IMR-90 (cell line): Measurements from ENCODE around the gene KCTD16. TPM values are rescaled to one million over a fixed set of nuclear protein-coding genes. Genes with fewer than 3 reads are reported as not detected.
A peak's percentile ranks its signal among the peaks of the same experiment; 100 is the strongest.

Experiments used
- ATAC-seq: fragments of 200-7000 bp; cut with Tn5 transposase; 2 replicates; pipeline ENCODE4 v1.9.1; 2020; ENCODE audit warnings: low read depth, mild to moderate bottlenecking, moderate library complexity
- BruUV-seq: library from RNA; stranded (reverse); fragments of 400-500 nt; replicated peaks from 2 replicates; lab custom pipeline; 2021; lab: Mats Ljungman, UMichigan
- CTCF ChIA-PET: fragments of 300-600 bp; formaldehyde crosslinking; extraction: SDS; loops from one replicate; lab custom pipeline; 2021; ENCODE audit warnings: antibody characterized with exemption; lab: Yijun Ruan, JAX
- POLR2A ChIA-PET: fragments of 300-600 bp; sonication (Branson Sonifier 250); formaldehyde crosslinking; loops from one replicate; lab custom pipeline; 2022; ENCODE audit warnings: antibody characterized with exemption; ENCODE audit not compliant: unreplicated experiment; lab: Charles Lee
- DNase-seq: peaks from one replicate; pipeline ENCODE4 v3.0.0; 2013
- H2AFZ ChIP-seq: replicated peaks from 2 replicates; pipeline ENCODE3; 2013; ENCODE audit warnings: low read length, mild to moderate bottlenecking; ENCODE audit not compliant: poor library complexity
- H2AK5ac ChIP-seq: 2 replicates; pipeline ENCODE4 v1.6.1; 2013; ENCODE audit warnings: low read depth, low read length, inconsistent platforms
- H2AK9ac ChIP-seq: replicated peaks from 2 replicates; pipeline ENCODE3; 2013; ENCODE audit warnings: mild to moderate bottlenecking, low read depth, low read length, moderate library complexity; ENCODE audit not compliant: poor library complexity
- H2BK120ac ChIP-seq: 2 replicates; pipeline ENCODE4 v1.6.1; 2013; ENCODE audit warnings: low read depth, low read length, inconsistent platforms
- H2BK15ac ChIP-seq: 3 replicates; pipeline ENCODE4 v1.6.1; 2013; ENCODE audit warnings: low read depth, low read length, inconsistent platforms
- H2BK20ac ChIP-seq: 2 replicates; pipeline ENCODE4 v1.6.1; 2013; ENCODE audit warnings: low read depth, mild to moderate bottlenecking, inconsistent platforms, low read length, moderate library complexity
- H2BK5ac ChIP-seq: 2 replicates; pipeline ENCODE4 v1.6.1; 2013; ENCODE audit warnings: mild to moderate bottlenecking, low read depth, low read length, inconsistent platforms; ENCODE audit not compliant: poor library complexity, severe bottlenecking
- H3K14ac ChIP-seq: replicated peaks from 2 replicates; pipeline ENCODE4 v1.6.1; 2013; ENCODE audit warnings: low read depth, low read length, inconsistent platforms
- H3K18ac ChIP-seq: 2 replicates; pipeline ENCODE4 v1.6.1; 2013; ENCODE audit warnings: low read depth, low read length, control low read depth
- H3K23ac ChIP-seq: 2 replicates; pipeline ENCODE4 v1.6.1; 2013; ENCODE audit warnings: low read depth, low read length, inconsistent platforms
- H3K27ac ChIP-seq: 2 replicates; pipeline ENCODE4 v1.5.1; 2013; ENCODE audit warnings: mild to moderate bottlenecking, control low read depth, low read length; ENCODE audit not compliant: insufficient read depth
- H3K27me3 ChIP-seq: 2 replicates; pipeline ENCODE4 v1.6.1; 2013; ENCODE audit warnings: low read length; ENCODE audit not compliant: control insufficient read depth, insufficient read depth
- H3K36me3 ChIP-seq: 2 replicates; pipeline ENCODE4 v1.6.1; 2013; ENCODE audit warnings: low read length, mixed read lengths; ENCODE audit not compliant: control insufficient read depth, insufficient read depth
- H3K4ac ChIP-seq: 2 replicates; pipeline ENCODE4 v1.6.1; 2013; ENCODE audit warnings: low read depth, low read length, inconsistent platforms
- H3K4me1 ChIP-seq: 2 replicates; pipeline ENCODE4 v1.6.1; 2013; ENCODE audit warnings: low read length, mixed read lengths; ENCODE audit not compliant: control insufficient read depth, insufficient read depth
- H3K4me2 ChIP-seq: 2 replicates; pipeline ENCODE4 v1.6.1; 2013; ENCODE audit warnings: low read depth, mild to moderate bottlenecking, control low read depth, low read length, moderate library complexity
- H3K4me3 ChIP-seq: 2 replicates; pipeline ENCODE4 v1.5.1; 2013; ENCODE audit warnings: low read depth, mild to moderate bottlenecking, control low read depth, low read length, moderate library complexity; ENCODE audit not compliant: insufficient read depth
- H3K56ac ChIP-seq: 2 replicates; pipeline ENCODE4 v1.6.1; 2013; ENCODE audit warnings: low read length, inconsistent platforms; ENCODE audit not compliant: insufficient read depth; ENCODE audit errors: extremely low read depth
- H3K79me1 ChIP-seq, 2 experiments: 2 replicates each; pipeline ENCODE4 v1.6.1; 2013; ENCODE audit warnings: low read length in 2 of 2, inconsistent platforms in 1 of 2, low read depth in 1 of 2
- H3K9ac ChIP-seq: 2 replicates; pipeline ENCODE4 v1.6.1; 2013; ENCODE audit warnings: low read depth, low read length, control low read depth
- H3K9me1 ChIP-seq: 2 replicates; pipeline ENCODE4 v1.6.1; 2013; ENCODE audit warnings: low read length, inconsistent platforms; ENCODE audit not compliant: insufficient read depth
- H3K9me3 ChIP-seq: 2 replicates; pipeline ENCODE4 v1.6.1; 2013; ENCODE audit warnings: low read length; ENCODE audit not compliant: control insufficient read depth, insufficient read depth
- H4K20me1 ChIP-seq: 2 replicates; pipeline ENCODE4 v1.6.1; 2013; ENCODE audit warnings: low read length, inconsistent platforms; ENCODE audit not compliant: insufficient read depth
- H4K5ac ChIP-seq: 2 replicates; pipeline ENCODE4 v1.6.1; 2013; ENCODE audit warnings: mild to moderate bottlenecking, low read depth, low read length, control low read depth
- H4K8ac ChIP-seq, 2 experiments: 2 replicates each; pipeline ENCODE4 v1.6.1; 2013; ENCODE audit warnings: low read depth in 2 of 2, low read length in 2 of 2, control low read depth in 1 of 2, inconsistent platforms in 1 of 2
- H4K91ac ChIP-seq: 2 replicates; pipeline ENCODE4 v1.6.1; 2013; ENCODE audit warnings: low read depth, low read length, inconsistent platforms; ENCODE audit not compliant: insufficient read depth
- CEBPB ChIP-seq: IDR thresholded peaks from 2 replicates; pipeline ENCODE4 v1.6.1; 2012; ENCODE audit warnings: low read depth, low read length, improper control_type of control experiment
- CHD1 ChIP-seq: IDR thresholded peaks from 2 replicates; pipeline ENCODE4 v1.6.1; 2012; ENCODE audit warnings: low read depth, low read length, improper control_type of control experiment
- MAZ ChIP-seq: IDR thresholded peaks from 2 replicates; pipeline ENCODE4 v1.6.1; 2012; ENCODE audit warnings: low read depth, mild to moderate bottlenecking, low read length, improper control_type of control experiment, moderate library complexity, borderline replicate concordance
- RFX5 ChIP-seq: IDR thresholded peaks from 2 replicates; pipeline ENCODE4 v1.8.0; 2012; ENCODE audit warnings: low read depth, mild to moderate bottlenecking, low read length, moderate library complexity
- USF2 ChIP-seq: fragments of 150-350 bp; IDR thresholded peaks from 2 replicates; pipeline ENCODE4 v1.6.1; 2017; ENCODE audit warnings: mild to moderate bottlenecking, antibody characterized with exemption, low read length, low read depth
- WGBS, 2 experiments: methylation state at CpG; one replicate each; pipeline versions ENCODE4 v1.1.5 to v1.1.7; 2013; ENCODE audit warnings: missing lambda C conversion rate in 2 of 2; ENCODE audit not compliant: insufficient read length in 1 of 2; ENCODE audit errors: extremely low coverage in 2 of 2; 5-methylcytosine and 5-hydroxymethylcytosine counted together
- dilution Hi-C: fragments of 300-500 bp; cut with HindIII; formaldehyde crosslinking; loops from one replicate; pipeline ENCODE4 v1.14.3; 2018; ENCODE audit warnings: low sequenced_read_pairs; ENCODE audit not compliant: unreplicated experiment
- in situ Hi-C: fragments of 300-500 bp; cut with MboI; formaldehyde crosslinking; loops from 3 replicates; pipeline ENCODE4 v1.14.3; 2019; ENCODE audit warnings: low sequenced_read_pairs, inconsistent platforms, mixed read lengths
- intact Hi-C: fragments of 100-400 bp; cut with micrococcal nuclease; formaldehyde crosslinking; loops from 2 replicates; pipeline ENCODE4 v1.10.0; 2022
- polyA plus RNA-seq, 3 experiments: library from polyadenylated mRNA; depleted of rRNA; stranded (reverse); fragments of >200 nt; gene quantifications; 2 replicates each; pipeline ENCODE4 v1.2.3, GENCODE V29; 2012; ENCODE audit warnings: low replicate concordance in 1 of 3
- total RNA-seq: library from RNA; depleted of rRNA; stranded (reverse); fragments of >200 nt; gene quantifications from 2 replicates; pipeline ENCODE4 v1.2.3, GENCODE V29; 2012

KCTD16 gene
- total and polyA plus RNA-seq, 2 of the 4 experiments (the other 2 are of a cell fraction) = 0.43 to 1.1 TPM

DNA sequence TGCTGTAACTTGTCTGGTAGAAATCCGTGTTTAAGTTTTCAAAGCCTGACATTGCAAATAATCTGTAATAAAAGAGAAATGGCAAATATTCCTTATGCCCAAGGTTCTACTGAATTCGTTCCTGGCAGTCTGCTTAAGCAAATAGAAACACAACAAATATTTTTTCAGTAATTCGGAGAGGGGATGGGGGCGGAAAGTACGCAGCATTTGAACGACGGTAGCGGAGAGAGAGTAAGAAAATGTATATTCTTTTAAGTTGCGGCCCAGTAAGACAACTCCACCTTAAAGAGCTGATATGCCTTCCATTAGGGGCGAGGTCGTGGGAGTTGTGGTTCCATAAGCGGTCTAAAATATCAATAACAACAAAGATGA, 783 bp upstream of the KCTD16 start:
- H2BK20ac ChIP-seq = no peak overlapping the region
- peak overlapping the region; percentile 30 for H2BK120ac ChIP-seq
- peak overlapping the region; percentile 96 for H3K14ac ChIP-seq
- peak overlapping the region; percentile 94 for H2AFZ ChIP-seq
- POLR2A ChIA-PET = interaction anchor here (0.6 kb wide), 1 partner anchor 29 kb away, joined by 5 read pairs; no protein-coding TSS in a partner anchor
- H3K18ac ChIP-seq = peak overlapping the region; percentile 80
- H2AK9ac ChIP-seq = peak overlapping the region; percentile 81
- H2AK5ac ChIP-seq = peak overlapping the region; percentile 25
- H3K36me3 ChIP-seq = peaks cover 3% of the 10 kb centered on the region
- no CpG with 5 or more reads among the region's 12 CpGs for WGBS, 2 experiments
- H3K27me3 ChIP-seq = no peaks in the 10 kb centered on the region
- H3K23ac ChIP-seq = peak overlapping the region; percentile 93
- ATAC-seq (peak; percentile 3; the same call in 1 of the 2 replicates), DNase-seq (no peak)
- peak overlapping the region; percentile 95 for H3K9ac ChIP-seq
- H3K9me1 ChIP-seq = no peaks in the 10 kb centered on the region; the same call in 1 of the 2 replicates
- no peaks in the 10 kb centered on the region for H4K20me1 ChIP-seq
- BruUV-seq = TSS peak; percentile 70
- no peaks in the 10 kb centered on the region for H3K9me3 ChIP-seq
- H3K4ac ChIP-seq = peak overlapping the region; percentile 90
- H3K79me1 ChIP-seq = peaks cover 11 to 34% of the 10 kb centered on the region in 2 experiments; a peak in 3 of 4 replicates
- TF ChIP-seq MAZ = no peak
- no peak for TF ChIP-seq CEBPB
- no peak for TF ChIP-seq RFX5
- TF ChIP-seq USF2 = no peak
- TF ChIP-seq CHD1 = 0 out of 2 replicates have a peak, but pooled peaks have one; percentile 28
- H4K5ac ChIP-seq = peak overlapping the region; percentile 90
- no peak overlapping the region for H2BK15ac ChIP-seq
- H2BK5ac ChIP-seq = peak overlapping the region; percentile 87
- intact Hi-C loops (loop anchor here (5.0 to 10.0 kb wide), 2 partner anchors 1015 to 1248 kb away; no protein-coding TSS in a partner anchor), in situ Hi-C loops (loop anchor here (25.0 kb wide), 1 partner anchor 1258 kb away; no protein-coding TSS in a partner anchor), dilution Hi-C loops (no loop called here)
- H4K91ac ChIP-seq = peak overlapping the region; percentile 90
- H3K4me2 ChIP-seq = peak overlapping the region; percentile 80
- CTCF ChIA-PET = no interaction called here
- peaks cover 1% of the 10 kb centered on the region; the same call in 1 of the 2 replicates for H3K4me1 ChIP-seq
- H3K56ac ChIP-seq = peak overlapping the region; percentile 88
- peak overlapping the region; percentile 92 to 96 for H4K8ac ChIP-seq
- peak overlapping the region; percentile 80 for H3K4me3 ChIP-seq
- peak overlapping the region; percentile 93 for H3K27ac ChIP-seq
